ENCODE measurements around the gene MT1E. TPM values are rescaled to one million over a fixed set of nuclear protein-coding genes. Genes with fewer than 3 reads are reported as not detected.

MT1E gene
- total and polyA plus RNA-seq, 2 of the 13 experiments (the other 11 are each of a cell fraction or from before 2014, with no cell fraction given) = 110 to 1,072 TPM

DNA sequence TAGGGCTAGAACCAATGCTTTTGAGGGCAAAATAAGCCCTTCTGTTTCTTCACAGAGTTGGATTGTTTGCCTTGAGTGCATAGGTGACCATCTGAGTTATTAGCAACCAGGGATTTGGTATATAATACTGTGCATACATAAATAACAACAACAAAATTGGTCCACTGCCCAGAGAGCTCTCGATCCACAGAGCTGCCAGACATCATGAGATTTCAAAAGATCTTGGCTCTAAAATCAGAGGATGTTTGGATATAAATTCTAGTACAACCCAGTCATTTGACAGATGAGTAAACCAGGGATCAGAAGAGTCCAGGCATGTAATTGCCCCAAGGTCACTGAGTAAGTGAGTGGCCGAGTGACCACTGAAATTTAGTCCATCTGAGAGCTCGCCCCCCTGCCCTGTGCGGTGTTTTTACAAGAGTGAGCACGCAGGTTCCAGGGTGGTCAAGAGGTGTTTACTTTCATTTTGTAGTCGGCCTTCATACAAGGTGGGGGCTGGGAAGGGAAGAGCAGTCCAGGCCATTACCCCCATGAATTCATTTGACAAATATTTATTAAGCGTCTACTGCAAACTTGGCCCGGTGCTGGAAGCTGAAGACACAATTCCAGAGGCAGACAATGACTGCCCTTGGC is 19.0 kb upstream of the MT1E start (continued):
- TF ChIP-seq FOSL1 (CRISPR knock-in tag; IDR thresholded peaks at IDR 0.05; ENCODE audit: borderline replicate concordance) = peak; percentile 39; the same call in 1 of the 2 replicates
- peak; percentile 90; the same call in 1 of the 2 replicates for TF ChIP-seq ZNF567 (CRISPR knock-in tag; IDR thresholded peaks at IDR 0.05; ENCODE audit: borderline replicate concordance)
- no peak for TF ChIP-seq STAT5B (CRISPR knock-in tag; IDR thresholded peaks at IDR 0.05)
- no peak for TF ChIP-seq ZNF781 (CRISPR knock-in tag; IDR thresholded peaks at IDR 0.05; ENCODE audit: borderline replicate concordance, not compliant biosample characterization)
- TF ChIP-seq IRF2 (CRISPR knock-in tag; IDR thresholded peaks at IDR 0.05) = peak; percentile 91
- no peak for TF ChIP-seq CCAR2 (optimal IDR thresholded peaks at IDR 0.05; ENCODE audit: low read depth, low read length)
- TF ChIP-seq, protein P1, sequence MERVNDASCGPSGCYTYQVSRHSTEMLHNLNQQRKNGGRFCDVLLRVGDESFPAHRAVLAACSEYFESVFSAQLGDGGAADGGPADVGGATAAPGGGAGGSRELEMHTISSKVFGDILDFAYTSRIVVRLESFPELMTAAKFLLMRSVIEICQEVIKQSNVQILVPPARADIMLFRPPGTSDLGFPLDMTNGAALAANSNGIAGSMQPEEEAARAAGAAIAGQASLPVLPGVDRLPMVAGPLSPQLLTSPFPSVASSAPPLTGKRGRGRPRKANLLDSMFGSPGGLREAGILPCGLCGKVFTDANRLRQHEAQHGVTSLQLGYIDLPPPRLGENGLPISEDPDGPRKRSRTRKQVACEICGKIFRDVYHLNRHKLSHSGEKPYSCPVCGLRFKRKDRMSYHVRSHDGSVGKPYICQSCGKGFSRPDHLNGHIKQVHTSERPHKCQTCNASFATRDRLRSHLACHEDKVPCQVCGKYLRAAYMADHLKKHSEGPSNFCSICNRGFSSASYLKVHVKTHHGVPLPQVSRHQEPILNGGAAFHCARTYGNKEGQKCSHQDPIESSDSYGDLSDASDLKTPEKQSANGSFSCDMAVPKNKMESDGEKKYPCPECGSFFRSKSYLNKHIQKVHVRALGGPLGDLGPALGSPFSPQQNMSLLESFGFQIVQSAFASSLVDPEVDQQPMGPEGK (CRISPR knock-in tag; IDR thresholded peaks at IDR 0.05) = peak; percentile 81
- TF ChIP-seq, protein P2, sequence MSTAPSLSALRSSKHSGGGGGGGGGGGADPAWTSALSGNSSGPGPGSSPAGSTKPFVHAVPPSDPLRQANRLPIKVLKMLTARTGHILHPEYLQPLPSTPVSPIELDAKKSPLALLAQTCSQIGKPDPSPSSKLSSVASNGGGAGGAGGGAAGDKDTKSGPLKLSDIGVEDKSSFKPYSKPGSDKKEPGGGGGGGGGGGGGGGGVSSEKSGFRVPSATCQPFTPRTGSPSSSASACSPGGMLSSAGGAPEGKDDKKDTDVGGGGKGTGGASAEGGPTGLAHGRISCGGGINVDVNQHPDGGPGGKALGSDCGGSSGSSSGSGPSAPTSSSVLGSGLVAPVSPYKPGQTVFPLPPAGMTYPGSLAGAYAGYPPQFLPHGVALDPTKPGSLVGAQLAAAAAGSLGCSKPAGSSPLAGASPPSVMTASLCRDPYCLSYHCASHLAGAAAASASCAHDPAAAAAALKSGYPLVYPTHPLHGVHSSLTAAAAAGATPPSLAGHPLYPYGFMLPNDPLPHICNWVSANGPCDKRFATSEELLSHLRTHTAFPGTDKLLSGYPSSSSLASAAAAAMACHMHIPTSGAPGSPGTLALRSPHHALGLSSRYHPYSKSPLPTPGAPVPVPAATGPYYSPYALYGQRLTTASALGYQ (CRISPR knock-in tag; IDR thresholded peaks at IDR 0.05) = no peak; the same call in 1 of the 2 replicates
- TF ChIP-seq FOXA3 (CRISPR knock-in tag; IDR thresholded peaks at IDR 0.05) = peak; percentile 79; the same call in 1 of the 2 replicates
- TF ChIP-seq BHLHE40 (IDR thresholded peaks at IDR 0.05; ENCODE audit: low read length) = no peak
- TF ChIP-seq BORCS8-MEF2B (CRISPR knock-in tag; IDR thresholded peaks at IDR 0.05) = no peak
- 0 out of 2 replicates have a peak, but pooled peaks have one; percentile 8 for TF ChIP-seq ZNF441 (CRISPR knock-in tag; IDR thresholded peaks at IDR 0.05; ENCODE audit: borderline replicate concordance)
- TF ChIP-seq, protein P3, sequence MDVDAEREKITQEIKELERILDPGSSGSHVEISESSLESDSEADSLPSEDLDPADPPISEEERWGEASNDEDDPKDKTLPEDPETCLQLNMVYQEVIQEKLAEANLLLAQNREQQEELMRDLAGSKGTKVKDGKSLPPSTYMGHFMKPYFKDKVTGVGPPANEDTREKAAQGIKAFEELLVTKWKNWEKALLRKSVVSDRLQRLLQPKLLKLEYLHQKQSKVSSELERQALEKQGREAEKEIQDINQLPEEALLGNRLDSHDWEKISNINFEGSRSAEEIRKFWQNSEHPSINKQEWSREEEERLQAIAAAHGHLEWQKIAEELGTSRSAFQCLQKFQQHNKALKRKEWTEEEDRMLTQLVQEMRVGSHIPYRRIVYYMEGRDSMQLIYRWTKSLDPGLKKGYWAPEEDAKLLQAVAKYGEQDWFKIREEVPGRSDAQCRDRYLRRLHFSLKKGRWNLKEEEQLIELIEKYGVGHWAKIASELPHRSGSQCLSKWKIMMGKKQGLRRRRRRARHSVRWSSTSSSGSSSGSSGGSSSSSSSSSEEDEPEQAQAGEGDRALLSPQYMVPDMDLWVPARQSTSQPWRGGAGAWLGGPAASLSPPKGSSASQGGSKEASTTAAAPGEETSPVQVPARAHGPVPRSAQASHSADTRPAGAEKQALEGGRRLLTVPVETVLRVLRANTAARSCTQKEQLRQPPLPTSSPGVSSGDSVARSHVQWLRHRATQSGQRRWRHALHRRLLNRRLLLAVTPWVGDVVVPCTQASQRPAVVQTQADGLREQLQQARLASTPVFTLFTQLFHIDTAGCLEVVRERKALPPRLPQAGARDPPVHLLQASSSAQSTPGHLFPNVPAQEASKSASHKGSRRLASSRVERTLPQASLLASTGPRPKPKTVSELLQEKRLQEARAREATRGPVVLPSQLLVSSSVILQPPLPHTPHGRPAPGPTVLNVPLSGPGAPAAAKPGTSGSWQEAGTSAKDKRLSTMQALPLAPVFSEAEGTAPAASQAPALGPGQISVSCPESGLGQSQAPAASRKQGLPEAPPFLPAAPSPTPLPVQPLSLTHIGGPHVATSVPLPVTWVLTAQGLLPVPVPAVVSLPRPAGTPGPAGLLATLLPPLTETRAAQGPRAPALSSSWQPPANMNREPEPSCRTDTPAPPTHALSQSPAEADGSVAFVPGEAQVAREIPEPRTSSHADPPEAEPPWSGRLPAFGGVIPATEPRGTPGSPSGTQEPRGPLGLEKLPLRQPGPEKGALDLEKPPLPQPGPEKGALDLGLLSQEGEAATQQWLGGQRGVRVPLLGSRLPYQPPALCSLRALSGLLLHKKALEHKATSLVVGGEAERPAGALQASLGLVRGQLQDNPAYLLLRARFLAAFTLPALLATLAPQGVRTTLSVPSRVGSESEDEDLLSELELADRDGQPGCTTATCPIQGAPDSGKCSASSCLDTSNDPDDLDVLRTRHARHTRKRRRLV (CRISPR knock-in tag; IDR thresholded peaks at IDR 0.05) = no peak
- TF ChIP-seq, protein P4, sequence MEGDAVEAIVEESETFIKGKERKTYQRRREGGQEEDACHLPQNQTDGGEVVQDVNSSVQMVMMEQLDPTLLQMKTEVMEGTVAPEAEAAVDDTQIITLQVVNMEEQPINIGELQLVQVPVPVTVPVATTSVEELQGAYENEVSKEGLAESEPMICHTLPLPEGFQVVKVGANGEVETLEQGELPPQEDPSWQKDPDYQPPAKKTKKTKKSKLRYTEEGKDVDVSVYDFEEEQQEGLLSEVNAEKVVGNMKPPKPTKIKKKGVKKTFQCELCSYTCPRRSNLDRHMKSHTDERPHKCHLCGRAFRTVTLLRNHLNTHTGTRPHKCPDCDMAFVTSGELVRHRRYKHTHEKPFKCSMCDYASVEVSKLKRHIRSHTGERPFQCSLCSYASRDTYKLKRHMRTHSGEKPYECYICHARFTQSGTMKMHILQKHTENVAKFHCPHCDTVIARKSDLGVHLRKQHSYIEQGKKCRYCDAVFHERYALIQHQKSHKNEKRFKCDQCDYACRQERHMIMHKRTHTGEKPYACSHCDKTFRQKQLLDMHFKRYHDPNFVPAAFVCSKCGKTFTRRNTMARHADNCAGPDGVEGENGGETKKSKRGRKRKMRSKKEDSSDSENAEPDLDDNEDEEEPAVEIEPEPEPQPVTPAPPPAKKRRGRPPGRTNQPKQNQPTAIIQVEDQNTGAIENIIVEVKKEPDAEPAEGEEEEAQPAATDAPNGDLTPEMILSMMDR (CRISPR knock-in tag; IDR thresholded peaks at IDR 0.05) = no peak
- TF ChIP-seq, protein P5, sequence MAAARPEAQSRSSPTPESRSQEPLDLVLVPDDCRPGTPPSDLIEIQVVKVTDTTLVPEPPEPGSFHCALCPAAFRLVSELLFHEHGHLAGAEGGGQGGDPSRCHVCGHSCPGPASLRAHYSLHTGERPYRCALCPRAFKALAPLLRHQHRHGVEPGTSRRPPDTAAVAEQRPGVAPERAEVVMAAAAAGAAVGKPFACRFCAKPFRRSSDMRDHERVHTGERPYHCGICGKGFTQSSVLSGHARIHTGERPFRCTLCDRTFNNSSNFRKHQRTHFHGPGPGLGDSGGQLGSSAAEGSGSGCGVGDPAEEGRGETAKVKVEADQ (CRISPR knock-in tag; IDR thresholded peaks at IDR 0.05; ENCODE audit: borderline replicate concordance) = 0 out of 2 replicates have a peak, but pooled peaks have one; percentile 7
- TF ChIP-seq ARID2 (CRISPR knock-in tag; IDR thresholded peaks at IDR 0.05; ENCODE audit: borderline replicate concordance) = no peak
- TF ChIP-seq ASH2L (IDR thresholded peaks at IDR 0.05; ENCODE audit: insufficient read length, low read depth, low read length) = peak; percentile 88

Data from HepG2 (cell line).